GM12874 (cell line): ENCODE results near the gene GNAQ.

Experiments used
- TF ChIP-seq, protein P1 (sequence below): IDR thresholded peaks from 2 replicates; pipeline ENCODE4 v1.5.1; 2011; ENCODE audit warnings: low read depth, mild to moderate bottlenecking, control low read depth, low read length, moderate library complexity; ENCODE audit not compliant: insufficient read depth

The GNAQ gene

DNA sequence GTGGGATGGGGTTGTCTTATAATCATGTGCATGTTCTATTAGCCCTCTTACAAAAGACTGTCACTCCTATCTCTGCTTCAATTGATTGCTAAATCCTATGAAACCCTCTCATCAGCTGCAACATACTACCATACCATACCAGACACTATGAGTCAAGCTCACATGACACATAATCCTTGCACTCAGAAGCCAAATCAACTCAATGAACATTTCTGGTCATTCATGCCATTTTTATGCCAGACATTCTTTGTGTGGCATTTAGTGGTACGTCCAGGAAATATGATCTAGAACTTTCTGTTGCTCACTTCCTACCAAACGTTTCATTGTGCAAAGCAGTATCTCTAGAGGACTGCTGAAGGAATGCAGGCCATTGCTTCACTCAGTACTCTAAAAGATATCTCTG lies 224.3 kb downstream of the GNAQ start:
- TF ChIP-seq, protein P1, sequence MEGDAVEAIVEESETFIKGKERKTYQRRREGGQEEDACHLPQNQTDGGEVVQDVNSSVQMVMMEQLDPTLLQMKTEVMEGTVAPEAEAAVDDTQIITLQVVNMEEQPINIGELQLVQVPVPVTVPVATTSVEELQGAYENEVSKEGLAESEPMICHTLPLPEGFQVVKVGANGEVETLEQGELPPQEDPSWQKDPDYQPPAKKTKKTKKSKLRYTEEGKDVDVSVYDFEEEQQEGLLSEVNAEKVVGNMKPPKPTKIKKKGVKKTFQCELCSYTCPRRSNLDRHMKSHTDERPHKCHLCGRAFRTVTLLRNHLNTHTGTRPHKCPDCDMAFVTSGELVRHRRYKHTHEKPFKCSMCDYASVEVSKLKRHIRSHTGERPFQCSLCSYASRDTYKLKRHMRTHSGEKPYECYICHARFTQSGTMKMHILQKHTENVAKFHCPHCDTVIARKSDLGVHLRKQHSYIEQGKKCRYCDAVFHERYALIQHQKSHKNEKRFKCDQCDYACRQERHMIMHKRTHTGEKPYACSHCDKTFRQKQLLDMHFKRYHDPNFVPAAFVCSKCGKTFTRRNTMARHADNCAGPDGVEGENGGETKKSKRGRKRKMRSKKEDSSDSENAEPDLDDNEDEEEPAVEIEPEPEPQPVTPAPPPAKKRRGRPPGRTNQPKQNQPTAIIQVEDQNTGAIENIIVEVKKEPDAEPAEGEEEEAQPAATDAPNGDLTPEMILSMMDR: no peak

DNA sequence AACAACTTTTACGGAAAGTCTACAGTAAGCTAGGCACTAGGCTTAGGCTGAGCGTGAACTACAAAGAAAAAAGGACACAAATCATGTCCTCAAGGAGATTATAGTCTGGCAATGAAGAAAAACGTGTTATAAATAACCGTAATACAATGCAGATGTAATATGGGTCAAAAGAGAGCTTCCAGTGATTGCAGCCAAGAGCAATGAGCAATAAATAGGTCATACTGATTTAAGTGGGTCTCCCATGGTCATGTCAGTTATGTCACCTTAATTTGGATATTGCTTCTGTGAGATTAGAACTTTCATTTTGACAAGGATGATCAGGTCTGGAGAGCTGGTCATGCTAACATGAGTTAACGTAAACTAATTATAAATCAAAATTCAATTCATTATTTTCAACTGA lies 224.9 kb downstream of the GNAQ start:
- TF ChIP-seq, protein P1: no peak

DNA sequence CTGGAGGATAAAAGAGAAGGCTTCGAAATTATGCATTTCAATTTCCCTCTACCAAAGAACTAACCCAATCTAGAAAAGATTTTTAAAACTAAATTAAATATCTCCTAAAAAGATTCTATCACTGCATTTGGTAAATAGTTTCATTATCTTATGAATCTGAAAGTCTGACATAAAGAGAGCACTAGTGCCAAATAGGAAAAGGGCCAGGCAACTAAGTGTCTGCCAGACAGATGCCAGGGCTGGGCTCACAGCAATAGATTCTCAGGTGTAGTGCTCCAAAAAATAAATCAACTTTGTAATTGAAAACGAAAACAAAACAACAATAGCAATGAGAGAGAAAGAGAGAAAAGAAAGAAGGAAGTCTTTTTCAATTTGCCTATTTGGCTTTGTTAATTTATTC lies 225.8 kb downstream of the GNAQ start:
- TF ChIP-seq, protein P1: no peak

DNA sequence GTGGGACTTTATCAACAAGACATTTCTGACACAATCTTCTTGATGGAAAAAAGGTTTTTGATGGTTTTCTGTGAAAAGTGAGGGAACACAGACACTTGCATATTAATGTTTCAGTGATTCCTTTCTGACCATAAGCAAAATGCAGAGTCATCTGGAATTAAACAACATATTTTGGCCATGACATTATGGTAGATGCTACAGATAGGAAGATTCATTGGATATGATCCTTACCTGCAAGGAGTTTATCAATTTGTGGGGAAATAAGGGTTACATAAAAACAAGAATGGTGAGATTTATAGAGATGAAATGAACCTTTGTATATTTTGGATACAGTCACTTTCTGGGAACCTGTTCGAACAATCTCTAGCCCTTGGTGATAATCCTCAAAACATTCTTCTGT lies 228.2 kb downstream of the GNAQ start:
- TF ChIP-seq, protein P1: no peak

DNA sequence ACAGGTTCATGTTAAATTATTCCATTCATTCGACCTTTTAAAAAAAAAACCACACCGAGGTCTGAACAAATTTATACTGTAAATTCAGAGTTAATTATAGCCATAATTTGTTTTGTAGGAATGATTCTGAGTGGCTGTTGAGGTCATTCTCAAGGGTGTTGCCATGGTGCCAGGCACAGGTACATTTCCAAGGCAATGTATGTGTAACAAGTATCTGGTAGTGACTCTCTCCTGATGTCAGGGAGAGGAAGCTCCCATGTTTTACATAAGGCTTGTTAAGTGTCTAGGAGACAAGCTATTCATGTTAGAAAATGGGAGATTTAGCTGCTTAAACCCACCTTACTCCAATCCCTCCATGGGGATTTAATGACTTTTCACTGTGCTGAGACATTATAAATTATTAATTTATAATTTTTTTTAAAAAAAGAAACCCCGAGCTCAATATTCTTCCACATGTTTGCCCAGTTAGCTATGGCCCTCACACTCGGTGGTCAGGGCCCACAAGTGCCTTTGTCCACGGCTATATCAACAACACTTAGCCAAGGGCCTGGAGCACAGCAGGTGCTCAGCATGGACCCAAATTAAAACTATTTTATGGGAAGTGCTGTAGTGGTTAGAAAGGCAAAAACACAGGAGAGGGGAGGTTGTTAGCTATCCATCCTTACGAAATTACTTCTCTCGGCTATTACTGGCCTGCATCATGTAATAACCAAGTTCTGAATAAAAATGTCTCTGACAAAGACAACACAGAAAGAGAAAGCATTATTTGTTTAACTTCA lies 228.9 kb downstream of the GNAQ start:
- TF ChIP-seq, protein P1: no peak

DNA sequence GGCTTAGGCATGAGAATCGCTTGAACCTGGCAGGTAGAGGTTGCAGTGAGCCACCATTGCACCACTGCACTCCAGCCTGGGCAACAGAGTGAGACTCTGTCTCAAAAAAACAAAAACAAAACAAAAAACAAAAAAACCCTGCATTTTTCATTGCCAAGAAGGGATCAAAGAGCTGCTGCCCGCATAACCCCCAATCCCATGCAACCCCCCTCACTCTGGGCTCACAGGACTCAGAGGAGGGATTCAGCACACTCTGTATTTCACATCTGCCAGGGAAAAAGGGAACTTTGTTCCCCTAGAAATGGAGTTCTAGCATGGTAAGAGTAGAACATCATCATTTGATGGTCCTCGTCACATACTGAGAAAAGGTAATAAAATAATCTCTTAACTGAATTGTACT lies 229.5 kb downstream of the GNAQ start:
- TF ChIP-seq, protein P1: no peak

DNA sequence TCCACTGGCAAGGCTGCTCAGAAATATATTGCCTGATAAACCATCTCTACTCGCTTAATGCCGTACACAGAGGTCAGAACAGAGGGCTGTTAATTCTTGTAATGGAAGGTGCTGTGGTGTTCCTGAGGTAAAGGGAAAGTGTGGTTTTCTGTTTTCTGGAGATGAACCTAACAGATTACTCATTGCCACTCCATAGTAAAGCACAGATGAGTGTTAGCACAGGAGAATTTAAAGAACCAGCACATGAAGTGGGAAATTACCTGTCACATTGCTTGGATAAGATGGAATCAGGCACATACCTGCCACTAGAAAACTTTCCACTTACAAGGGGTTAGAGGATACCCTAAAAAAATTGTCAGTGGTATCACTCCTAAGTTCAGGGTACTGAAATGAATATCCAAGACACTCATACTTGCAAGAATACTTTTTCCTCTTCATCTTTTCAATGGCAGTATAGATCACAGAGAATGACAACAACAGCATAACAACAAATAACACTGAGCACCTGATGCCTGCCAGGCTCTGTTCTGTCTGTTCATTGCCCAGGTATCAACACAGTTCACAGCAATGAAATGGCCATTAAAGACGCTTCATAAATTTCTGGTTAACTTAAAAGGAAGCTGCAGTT lies 230.6 kb downstream of the GNAQ start:
- TF ChIP-seq, protein P1: no peak
